ENCODE data around the gene APOL4.

DNA sequence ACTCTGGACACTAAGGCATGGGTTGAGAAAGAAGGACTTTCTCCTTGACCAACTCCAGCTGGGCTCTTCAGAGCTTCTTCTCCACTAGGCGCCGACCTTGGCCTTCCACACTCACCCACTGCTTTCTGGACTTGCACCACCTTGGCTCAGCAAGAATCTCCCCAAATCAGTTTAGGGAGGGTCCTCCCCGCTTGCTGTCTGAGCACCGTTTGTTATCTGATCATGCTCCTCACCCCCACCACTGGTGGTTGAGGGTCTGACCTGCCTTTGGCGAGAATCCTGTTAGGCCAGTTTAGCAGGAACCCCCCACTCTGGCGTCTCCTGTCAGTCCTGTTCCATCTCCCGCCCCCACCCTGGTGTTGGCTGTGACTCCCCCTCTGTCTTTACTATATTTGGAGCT, 27.3 kb upstream of the APOL4 start:
- TF ChIP-seq CTCF (IDR thresholded peaks at IDR 0.05), result no peak
- TF ChIP-seq POLR2A (IDR thresholded peaks at IDR 0.05), result no peak
- TF ChIP-seq POLR2AphosphoS5 (IDR thresholded peaks at IDR 0.05), result no peak
